PFSK-1 (cell line): Measurements from ENCODE around the gene CARMIL3.

Source experiments
- POLR2AphosphoS5 ChIP-seq: IDR thresholded peaks from 2 replicates; pipeline ENCODE4 v1.6.1; 2012; ENCODE audit warnings: low read depth, mild to moderate bottlenecking, control low read depth, low read length, moderate library complexity
- TAF1 ChIP-seq: IDR thresholded peaks from 2 replicates; pipeline ENCODE4 v1.6.1; 2012; ENCODE audit warnings: low read length, control low read depth, borderline replicate concordance; ENCODE audit not compliant: insufficient read depth

DNA sequence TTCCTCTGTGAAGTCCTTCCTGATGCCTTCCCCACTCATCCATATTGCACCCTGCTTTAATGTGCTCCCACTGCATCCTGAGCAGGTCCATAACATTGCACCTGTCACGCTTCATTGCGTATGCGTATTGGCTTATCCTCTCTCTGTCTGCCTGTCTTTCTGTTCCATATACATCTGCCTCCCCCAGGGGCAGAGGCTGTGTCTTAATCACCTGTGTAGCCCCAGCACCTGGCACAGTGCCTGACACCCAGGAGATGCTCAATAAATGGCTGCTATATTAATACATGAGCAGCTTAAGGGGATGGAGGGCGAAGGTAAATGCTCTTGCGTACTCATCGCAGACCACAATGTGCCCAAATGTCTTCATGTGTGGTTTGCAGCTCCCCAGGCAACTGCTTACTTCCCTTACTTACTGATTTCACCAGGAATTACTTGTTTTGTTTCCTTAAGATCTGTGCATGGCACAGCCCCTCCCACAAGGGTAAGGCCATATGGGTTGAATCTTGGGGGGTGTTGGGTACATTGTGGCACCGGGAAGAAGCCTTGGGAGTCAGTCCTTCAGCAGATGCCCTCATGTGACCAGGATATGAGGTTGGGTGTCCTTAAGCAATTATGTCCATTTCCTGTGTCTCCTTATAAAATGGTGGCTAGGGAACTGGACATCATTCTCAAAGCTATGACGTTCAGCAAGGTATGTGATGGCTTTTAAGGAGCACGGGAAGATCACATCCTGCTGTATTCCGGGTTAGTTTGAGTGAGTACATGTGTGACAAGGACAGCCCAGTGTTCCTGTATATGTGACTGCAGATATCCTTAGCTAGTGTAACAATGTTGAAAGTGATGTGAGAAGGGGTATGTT, 18.7 kb downstream of the CARMIL3 start:
- TF ChIP-seq TAF1: no peak
- no peak for TF ChIP-seq POLR2AphosphoS5
